ENCODE results near the gene PTGDS. TPM values are rescaled to one million over a fixed set of nuclear protein-coding genes. Genes with fewer than 3 reads are reported as not detected.

PTGDS gene
- total RNA-seq, 1 experiment from 2014 or later: 2.2 TPM

DNA sequence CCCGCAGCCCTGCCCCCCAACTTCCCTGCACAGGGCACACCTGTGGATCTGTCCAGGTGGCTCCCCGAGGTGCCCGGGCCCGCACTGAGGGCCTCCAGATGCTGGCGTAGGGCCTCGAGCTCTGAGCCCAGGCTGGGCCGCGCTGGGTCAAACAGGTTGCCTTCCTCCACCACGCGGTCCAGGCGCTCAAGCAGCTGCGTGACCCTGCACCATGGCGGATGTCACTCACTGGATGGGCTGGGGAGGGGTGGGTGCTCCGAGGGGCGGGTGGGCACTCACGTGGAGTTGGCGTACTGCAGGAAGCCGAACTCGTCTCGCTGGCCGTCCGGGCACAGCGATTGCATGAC, 45.3 kb downstream of the PTGDS start (continued):
- TF ChIP-seq ARID4B (CRISPR knock-in tag; IDR thresholded peaks at IDR 0.05; ENCODE audit: borderline replicate concordance): no peak
- TF ChIP-seq GRHL2 (CRISPR knock-in tag; IDR thresholded peaks at IDR 0.05; ENCODE audit: insufficient replicate concordance, severe bottlenecking): no peak
- no peak for TF ChIP-seq ZNF232 (CRISPR knock-in tag; IDR thresholded peaks at IDR 0.05)
- TF ChIP-seq, protein P1, sequence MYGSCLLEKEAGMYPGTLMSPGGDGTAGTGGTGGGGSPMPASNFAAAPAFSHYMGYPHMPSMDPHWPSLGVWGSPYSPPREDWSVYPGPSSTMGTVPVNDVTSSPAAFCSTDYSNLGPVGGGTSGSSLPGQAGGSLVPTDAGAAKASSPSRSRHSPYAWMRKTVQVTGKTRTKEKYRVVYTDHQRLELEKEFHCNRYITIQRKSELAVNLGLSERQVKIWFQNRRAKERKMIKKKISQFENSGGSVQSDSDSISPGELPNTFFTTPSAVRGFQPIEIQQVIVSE (CRISPR knock-in tag; IDR thresholded peaks at IDR 0.05; ENCODE audit: borderline replicate concordance): no peak
- no peak for TF ChIP-seq AR (CRISPR knock-in tag; IDR thresholded peaks at IDR 0.05)
- TF ChIP-seq HMGA2 (CRISPR knock-in tag; IDR thresholded peaks at IDR 0.05): no peak
- TF ChIP-seq ATF3 (CRISPR knock-in tag; conservative IDR thresholded peaks at IDR 0.05): no peak

DNA sequence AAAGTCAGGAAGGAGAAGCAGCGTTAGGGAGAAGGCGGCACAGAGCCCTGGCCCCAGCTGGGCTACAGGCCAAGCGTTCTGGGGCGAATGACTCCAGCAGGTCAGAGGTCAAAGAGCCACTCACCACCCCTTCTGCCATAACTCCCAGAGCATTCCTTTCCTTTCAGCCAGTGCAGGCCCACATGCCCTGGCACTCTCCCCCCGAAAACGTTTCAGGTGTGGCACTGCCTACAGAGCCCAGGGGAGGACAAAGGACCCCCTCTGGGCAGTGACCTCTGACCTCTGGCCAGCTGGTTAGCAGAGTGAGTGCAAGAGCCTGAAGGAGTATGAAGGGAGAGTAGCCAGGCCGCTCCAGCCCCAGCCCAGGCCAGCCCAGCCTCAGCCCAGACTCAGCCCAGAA, 45.9 kb downstream of the PTGDS start:
- H3K27me3 Mint-ChIP-seq (ENCODE audit: low read depth): peaks cover 5% of the 10 kb centered on the region
- ATAC-seq: no peak
- peaks cover 2% of the 10 kb centered on the region; the same call in 1 of the 2 replicates for H3K4me1 Mint-ChIP-seq
- H3K9me3 Mint-ChIP-seq: no peaks in the 10 kb centered on the region
- no peaks in the 10 kb centered on the region for H3K36me3 Mint-ChIP-seq
- ChIA-PET CTCF (interaction anchor here (1.0 to 2.5 kb wide), 8 partner anchors 12 to 223 kb away, joined by 3 to 29 read pairs (median 6); partner anchors contain the start of genes AJM1 and SAPCD2), POLR2A (no interaction called here)
- H3K27ac Mint-ChIP-seq: no peak overlapping the region
- no peak for TF ChIP-seq GABPB1 (CRISPR knock-in tag; IDR thresholded peaks at IDR 0.05)
- no peak for TF ChIP-seq ETV6 (CRISPR knock-in tag; IDR thresholded peaks at IDR 0.05)
- TF ChIP-seq, protein P2, sequence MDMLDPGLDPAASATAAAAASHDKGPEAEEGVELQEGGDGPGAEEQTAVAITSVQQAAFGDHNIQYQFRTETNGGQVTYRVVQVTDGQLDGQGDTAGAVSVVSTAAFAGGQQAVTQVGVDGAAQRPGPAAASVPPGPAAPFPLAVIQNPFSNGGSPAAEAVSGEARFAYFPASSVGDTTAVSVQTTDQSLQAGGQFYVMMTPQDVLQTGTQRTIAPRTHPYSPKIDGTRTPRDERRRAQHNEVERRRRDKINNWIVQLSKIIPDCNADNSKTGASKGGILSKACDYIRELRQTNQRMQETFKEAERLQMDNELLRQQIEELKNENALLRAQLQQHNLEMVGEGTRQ (CRISPR knock-in tag; IDR thresholded peaks at IDR 0.05): no peak
- TF ChIP-seq, protein P3, sequence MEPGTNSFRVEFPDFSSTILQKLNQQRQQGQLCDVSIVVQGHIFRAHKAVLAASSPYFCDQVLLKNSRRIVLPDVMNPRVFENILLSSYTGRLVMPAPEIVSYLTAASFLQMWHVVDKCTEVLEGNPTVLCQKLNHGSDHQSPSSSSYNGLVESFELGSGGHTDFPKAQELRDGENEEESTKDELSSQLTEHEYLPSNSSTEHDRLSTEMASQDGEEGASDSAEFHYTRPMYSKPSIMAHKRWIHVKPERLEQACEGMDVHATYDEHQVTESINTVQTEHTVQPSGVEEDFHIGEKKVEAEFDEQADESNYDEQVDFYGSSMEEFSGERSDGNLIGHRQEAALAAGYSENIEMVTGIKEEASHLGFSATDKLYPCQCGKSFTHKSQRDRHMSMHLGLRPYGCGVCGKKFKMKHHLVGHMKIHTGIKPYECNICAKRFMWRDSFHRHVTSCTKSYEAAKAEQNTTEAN (CRISPR knock-in tag; IDR thresholded peaks at IDR 0.05): no peak
- no peak for TF ChIP-seq SMAD3 (CRISPR knock-in tag; IDR thresholded peaks at IDR 0.05; ENCODE audit: borderline replicate concordance)
- TF ChIP-seq ATF3 (CRISPR knock-in tag; conservative IDR thresholded peaks at IDR 0.05): no peak
- no peak for TF ChIP-seq NR3C1 (CRISPR knock-in tag; conservative IDR thresholded peaks at IDR 0.05; ENCODE audit: low read depth)
- no peak for TF ChIP-seq FOXJ3 (CRISPR knock-in tag; IDR thresholded peaks at IDR 0.05; ENCODE audit: borderline replicate concordance)
- TF ChIP-seq, protein P4, sequence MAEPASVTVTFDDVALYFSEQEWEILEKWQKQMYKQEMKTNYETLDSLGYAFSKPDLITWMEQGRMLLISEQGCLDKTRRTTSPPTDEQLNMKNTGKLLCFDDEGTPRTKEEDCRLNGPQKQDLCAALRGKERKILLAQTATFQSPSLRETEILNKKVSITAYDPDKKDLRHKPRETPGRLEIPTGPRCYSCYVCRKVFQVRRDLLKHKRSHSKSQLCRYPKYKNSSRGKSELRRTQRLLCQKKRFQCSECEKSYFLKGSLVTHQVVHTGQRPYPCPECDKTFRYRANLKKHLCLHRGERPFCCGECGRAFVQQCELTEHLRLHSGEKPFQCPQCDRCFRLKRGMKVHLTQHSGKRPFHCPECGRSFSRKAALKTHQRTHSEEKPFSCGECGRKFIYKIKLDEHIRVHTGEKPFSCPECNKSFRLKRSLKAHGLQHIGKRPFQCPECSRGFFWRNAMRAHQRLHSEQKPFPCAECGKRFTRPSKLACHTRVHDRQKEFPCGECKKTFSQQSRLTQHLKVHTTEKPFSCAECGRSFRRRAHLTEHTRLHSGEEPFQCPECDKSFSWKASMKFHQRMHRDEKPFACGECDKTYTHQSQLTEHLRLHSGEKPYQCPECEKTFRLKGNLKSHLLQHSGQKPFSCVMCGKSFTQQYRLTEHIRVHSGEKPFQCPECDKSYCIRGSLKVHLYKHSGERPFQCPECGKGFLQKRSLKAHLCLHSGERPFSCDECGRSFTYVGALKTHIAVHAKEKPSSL (CRISPR knock-in tag; conservative IDR thresholded peaks at IDR 0.05): no peak
- no peak for TF ChIP-seq ESRRA (CRISPR knock-in tag; IDR thresholded peaks at IDR 0.05; ENCODE audit: borderline replicate concordance)
- no peak for TF ChIP-seq NR2C2 (CRISPR knock-in tag; IDR thresholded peaks at IDR 0.05)
- TF ChIP-seq ZNF423 (CRISPR knock-in tag; IDR thresholded peaks at IDR 0.05): no peak
- TF ChIP-seq MLX (CRISPR knock-in tag; IDR thresholded peaks at IDR 0.05): no peak
- TF ChIP-seq ELF4 (CRISPR knock-in tag; IDR thresholded peaks at IDR 0.05; ENCODE audit: low read depth): no peak
- DNase-seq (ENCODE audit: low spot score): no peak
- no peak overlapping the region for H3K4me3 Mint-ChIP-seq
